ENCODE measurements around the gene GPR89A. TPM values are rescaled to one million over a fixed set of nuclear protein-coding genes. Genes with fewer than 3 reads are reported as not detected.
A peak's percentile ranks its signal among the peaks of the same experiment; 100 is the strongest.
"Not testable (repeated sequence)": the region's sequence is repeated elsewhere in the genome, so short reads cannot be mapped to it uniquely, and the experiment has no call there.

Gene GPR89A
- total RNA-seq, 1 experiment from 2014 or later: 46.6 TPM

- in situ Hi-C loops (cut with HindIII; ENCODE audit: low sequenced_read_pairs); DNase-seq (ENCODE audit: low spot score): not testable (repeated sequence)
Measured at GRCh38 chr1:145670995-145671745, 63.4 kb downstream of the GPR89A start.

- in situ Hi-C loops (cut with HindIII; ENCODE audit: low sequenced_read_pairs); DNase-seq (ENCODE audit: low spot score): not testable (repeated sequence)
Measured at GRCh38 chr1:145673217-145673616, 65.4 kb downstream of the GPR89A start.

GRCh38 chr1:145684858-145685257, 77.1 kb downstream of the GPR89A start:
- in situ Hi-C loops (cut with HindIII; ENCODE audit: low sequenced_read_pairs); DNase-seq (ENCODE audit: low spot score): not testable (repeated sequence)

GRCh38 chr1:145686078-145686477, 78.3 kb downstream of the GPR89A start:
- in situ Hi-C loops (cut with HindIII; ENCODE audit: low sequenced_read_pairs): not testable (repeated sequence)

GRCh38 chr1:145688328-145688727, 80.5 kb downstream of the GPR89A start:
- in situ Hi-C loops (cut with HindIII; ENCODE audit: low sequenced_read_pairs): no loop called here
- DNase-seq (ENCODE audit: low spot score): no peak

More at GRCh38 chr1:145686078-145686477, 78.3 kb downstream of the GPR89A start:
- not testable (repeated sequence) for DNase-seq (ENCODE audit: low spot score)

GRCh38 chr1:145688924-145689323, 81.1 kb downstream of the GPR89A start:
- in situ Hi-C loops (cut with HindIII; ENCODE audit: low sequenced_read_pairs): no loop called here
- no peak for DNase-seq (ENCODE audit: low spot score)

GRCh38 chr1:145689922-145690321, 82.1 kb downstream of the GPR89A start:
- in situ Hi-C loops (cut with HindIII; ENCODE audit: low sequenced_read_pairs): no loop called here
- DNase-seq (ENCODE audit: low spot score): no peak

GRCh38 chr1:145690587-145691558, 83.1 kb downstream of the GPR89A start:
- in situ Hi-C loops (cut with HindIII; ENCODE audit: low sequenced_read_pairs): no loop called here
- no peak for DNase-seq (ENCODE audit: low spot score)

GRCh38 chr1:145692785-145693443, 85.1 kb downstream of the GPR89A start:
- in situ Hi-C loops (cut with HindIII; ENCODE audit: low sequenced_read_pairs): no loop called here
- DNase-seq (ENCODE audit: low spot score): no peak

- in situ Hi-C loops (cut with HindIII; ENCODE audit: low sequenced_read_pairs): no loop called here
- no peak for DNase-seq (ENCODE audit: low spot score)
Measured at GRCh38 chr1:145695821-145696629, 88.2 kb downstream of the GPR89A start.

- in situ Hi-C loops (cut with HindIII; ENCODE audit: low sequenced_read_pairs): no loop called here
- DNase-seq (ENCODE audit: low spot score): no peak
Measured at GRCh38 chr1:145696630-145696960, 88.8 kb downstream of the GPR89A start.

- DNase-seq (ENCODE audit: low spot score): no peak
- in situ Hi-C loops (cut with HindIII; ENCODE audit: low sequenced_read_pairs): no loop called here
Measured at GRCh38 chr1:145701306-145701862, 93.6 kb downstream of the GPR89A start.

- DNase-seq (ENCODE audit: low spot score): no peak
- in situ Hi-C loops (cut with HindIII; ENCODE audit: low sequenced_read_pairs): no loop called here
Measured at GRCh38 chr1:145702052-145702451, 94.3 kb downstream of the GPR89A start.

GRCh38 chr1:145702826-145703225, 95.0 kb downstream of the GPR89A start:
- in situ Hi-C loops (cut with HindIII; ENCODE audit: low sequenced_read_pairs): no loop called here

GRCh38 chr1:145705622-145706021, 97.8 kb downstream of the GPR89A start:
- no peak for DNase-seq (ENCODE audit: low spot score)

More at GRCh38 chr1:145702826-145703225, 95.0 kb downstream of the GPR89A start:
- no peak for DNase-seq (ENCODE audit: low spot score)

GRCh38 chr1:145706086-145706664, 98.4 kb downstream of the GPR89A start:
- in situ Hi-C loops (cut with HindIII; ENCODE audit: low sequenced_read_pairs): no loop called here
- no peak for DNase-seq (ENCODE audit: low spot score)

More at GRCh38 chr1:145705622-145706021, 97.8 kb downstream of the GPR89A start:
- in situ Hi-C loops (cut with HindIII; ENCODE audit: low sequenced_read_pairs): no loop called here

GRCh38 chr1:145707183-145707867, 99.5 kb downstream of the GPR89A start, which contains the start of gene PDZK1:
PDZK1 (minus strand) TSS chr1:145707368; CDS start chr1:145688021, 19,347 bp downstream.
- in situ Hi-C loops (cut with HindIII; ENCODE audit: low sequenced_read_pairs): no loop called here
- peak; percentile 93 for DNase-seq (ENCODE audit: low spot score)
